ENCODE data around the gene EIF1AD.

DNA sequence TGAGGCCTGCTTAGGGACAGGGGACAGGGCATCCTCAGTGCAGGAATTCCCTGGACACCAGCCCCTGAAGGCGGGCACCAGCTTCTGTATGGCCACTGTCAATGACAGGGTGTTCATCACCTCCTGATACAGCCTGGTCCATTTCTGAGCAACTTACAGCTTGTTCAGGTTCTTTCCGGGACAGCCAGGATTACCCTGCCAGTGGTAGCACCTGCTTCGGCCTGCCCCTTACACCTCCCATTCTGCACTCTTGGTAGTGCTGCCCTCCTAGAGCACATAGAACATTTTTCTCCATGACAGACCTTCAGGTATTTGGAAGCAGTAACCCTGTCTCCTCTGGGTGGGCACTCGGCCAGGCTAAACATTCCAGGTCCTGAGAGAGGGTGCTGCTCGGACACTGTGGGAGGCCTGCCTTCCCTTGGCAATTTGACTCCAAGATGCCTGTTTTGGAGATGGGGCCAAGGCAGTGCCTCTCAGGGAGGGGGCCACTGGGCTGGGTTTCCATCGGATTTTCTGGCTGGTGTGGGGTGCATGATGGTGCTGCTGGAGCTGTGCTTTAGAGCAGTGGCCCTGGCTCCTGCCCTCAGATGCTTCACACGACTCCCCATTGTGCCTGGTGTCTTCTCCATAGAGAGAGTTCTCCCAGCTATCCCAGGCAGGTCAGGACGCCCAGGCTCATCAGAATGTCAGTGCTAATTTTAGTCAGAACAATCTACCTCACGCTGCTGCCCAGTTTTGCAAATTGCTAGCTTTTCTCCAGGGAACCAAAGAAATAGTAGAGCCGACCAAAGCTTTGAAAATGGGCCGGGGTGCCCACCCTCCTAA, 45.8 kb upstream of the EIF1AD start:
- TF ChIP-seq CTCF (IDR thresholded peaks at IDR 0.05) (no peak), EZH2 (IDR thresholded peaks at IDR 0.05) (no peak)
